ENCODE measurements around the gene ERMAP.

DNA sequence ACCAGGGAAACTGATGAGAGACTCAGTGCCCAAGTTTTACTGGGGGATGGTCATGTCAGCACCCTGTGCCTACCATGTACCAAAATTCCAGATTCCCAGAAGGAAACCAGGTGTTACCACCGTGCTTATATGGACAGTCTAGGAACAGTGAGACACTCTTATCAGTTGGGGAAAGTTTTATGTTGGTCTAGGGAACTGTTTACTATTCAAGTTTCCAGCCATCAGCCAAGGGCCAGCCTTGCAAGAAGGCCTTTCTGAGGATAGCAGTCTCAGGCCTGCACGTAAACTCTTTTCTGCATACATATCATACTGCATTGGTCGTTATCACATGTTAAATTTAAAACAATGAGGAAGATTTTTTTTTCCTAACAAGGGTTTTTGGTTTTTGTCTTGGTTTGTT, 19.5 kb upstream of the ERMAP start:
- TF ChIP-seq, protein P1, sequence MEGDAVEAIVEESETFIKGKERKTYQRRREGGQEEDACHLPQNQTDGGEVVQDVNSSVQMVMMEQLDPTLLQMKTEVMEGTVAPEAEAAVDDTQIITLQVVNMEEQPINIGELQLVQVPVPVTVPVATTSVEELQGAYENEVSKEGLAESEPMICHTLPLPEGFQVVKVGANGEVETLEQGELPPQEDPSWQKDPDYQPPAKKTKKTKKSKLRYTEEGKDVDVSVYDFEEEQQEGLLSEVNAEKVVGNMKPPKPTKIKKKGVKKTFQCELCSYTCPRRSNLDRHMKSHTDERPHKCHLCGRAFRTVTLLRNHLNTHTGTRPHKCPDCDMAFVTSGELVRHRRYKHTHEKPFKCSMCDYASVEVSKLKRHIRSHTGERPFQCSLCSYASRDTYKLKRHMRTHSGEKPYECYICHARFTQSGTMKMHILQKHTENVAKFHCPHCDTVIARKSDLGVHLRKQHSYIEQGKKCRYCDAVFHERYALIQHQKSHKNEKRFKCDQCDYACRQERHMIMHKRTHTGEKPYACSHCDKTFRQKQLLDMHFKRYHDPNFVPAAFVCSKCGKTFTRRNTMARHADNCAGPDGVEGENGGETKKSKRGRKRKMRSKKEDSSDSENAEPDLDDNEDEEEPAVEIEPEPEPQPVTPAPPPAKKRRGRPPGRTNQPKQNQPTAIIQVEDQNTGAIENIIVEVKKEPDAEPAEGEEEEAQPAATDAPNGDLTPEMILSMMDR (IDR thresholded peaks at IDR 0.05; ENCODE audit: low read depth, low read length, poor library complexity, severe bottlenecking), result no peak
- TF ChIP-seq EZH2phosphoT487 (IDR thresholded peaks at IDR 0.05; ENCODE audit: borderline replicate concordance, low read length), result no peak

Measured in DOHH2 (cell line).